CD4-positive, alpha-beta T cell treated with Interleukin-15 for 4 hours (primary cell): ENCODE results near the gene OR56A5.

Experiments
- DNase-seq: peaks from one replicate; pipeline ENCODE4 v3.0.0-alpha.2; 2020; ENCODE audit warnings: low spot score

Gene OR56A5

DNA sequence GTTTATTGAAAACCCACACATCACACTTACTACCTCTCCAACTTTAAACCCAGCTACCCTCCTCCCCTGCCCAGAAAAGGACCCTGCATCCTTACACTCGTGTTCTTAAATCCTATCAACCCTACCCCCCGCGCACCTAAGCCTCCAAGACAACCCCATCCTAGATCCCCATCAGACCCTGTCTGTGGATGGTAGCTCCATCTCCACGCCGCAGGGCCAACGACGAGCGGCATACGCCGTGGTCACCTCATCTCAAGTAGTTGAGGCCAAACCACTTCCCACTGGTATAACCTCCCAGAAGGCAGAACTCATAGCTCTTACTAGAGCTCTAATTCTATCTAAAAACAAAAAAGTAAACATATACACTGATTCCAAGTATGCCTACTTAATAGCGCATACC lies 35.6 kb downstream of the OR56A5 start:
- no peak for DNase-seq

DNA sequence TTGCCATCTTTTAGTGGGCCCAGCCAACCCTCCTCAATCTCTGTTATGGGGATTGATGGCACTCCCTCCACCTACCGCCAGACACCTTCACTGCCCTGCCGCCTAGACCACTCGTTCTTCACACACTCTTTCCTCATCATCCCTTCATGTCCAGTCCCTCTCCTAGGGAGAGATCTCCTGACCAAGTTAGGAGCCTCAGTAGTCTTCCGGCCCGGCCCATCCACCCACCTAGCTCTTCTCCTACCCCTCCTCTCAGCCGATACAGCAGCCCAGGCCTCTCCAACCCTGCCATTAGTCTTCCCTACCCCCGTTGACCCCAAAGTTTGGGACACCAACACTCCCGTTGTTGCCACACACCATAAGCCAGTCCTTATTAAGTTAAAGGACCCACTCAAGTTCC lies 37.2 kb downstream of the OR56A5 start:
- DNase-seq = no peak

- DNase-seq = no peak
Measured at GRCh38 chr11:5930614-5931013, 37.7 kb downstream of the OR56A5 start.

- no peak for DNase-seq
Measured at GRCh38 chr11:5929571-5930368, 38.5 kb downstream of the OR56A5 start.

GRCh38 chr11:5928811-5929210 lies 39.5 kb downstream of the OR56A5 start:
- DNase-seq = no peak

GRCh38 chr11:5928271-5928670 lies 40.0 kb downstream of the OR56A5 start:
- no peak for DNase-seq

- no peak for DNase-seq
Measured at GRCh38 chr11:5923794-5924193, 44.5 kb downstream of the OR56A5 start.

- DNase-seq = no peak
Measured at GRCh38 chr11:5923427-5923776, 44.9 kb downstream of the OR56A5 start.

- no peak for DNase-seq
Measured at GRCh38 chr11:5922749-5923426, 45.4 kb downstream of the OR56A5 start.
